H1 (cell line): ENCODE results near the gene CYB5R3. TPM values are rescaled to one million over a fixed set of nuclear protein-coding genes. Genes with fewer than 3 reads are reported as not detected.

Experiments
- CTCF ChIA-PET: fragments of 300-600 bp; sonication (Branson Sonifier 250); formaldehyde crosslinking; loops from one replicate; lab custom pipeline; 2021; ENCODE audit not compliant: partially characterized antibody; lab: Charles Lee
- POLR2A ChIA-PET: fragments of 300-600 bp; sonication (Branson Sonifier 250); formaldehyde crosslinking; loops from one replicate; lab custom pipeline; 2021; ENCODE audit warnings: inconsistent platforms; ENCODE audit not compliant: partially characterized antibody; lab: Charles Lee
- DNase-seq, 2 experiments: peaks; one replicate each; pipeline versions ENCODE4 v3.0.0 to v3.0.0-alpha.2; 2010 to 2022; ENCODE audit warnings: low spot score in 2 of 2, low read depth in 1 of 2, mixed read lengths in 1 of 2
- FAIRE-seq: peaks from 2 replicates; lab custom pipeline; 2011; peaks lifted over from hg19 to GRCh38; lab: Jason Lieb, UNC
- H2AFZ ChIP-seq: 2 replicates; pipeline ENCODE4 v1.8.1; 2012; ENCODE audit warnings: low read length, inconsistent platforms
- H2AK5ac ChIP-seq: 2 replicates; pipeline ENCODE4 v1.6.1; 2013; ENCODE audit warnings: low read depth, low read length
- H2BK120ac ChIP-seq: replicated peaks from 2 replicates; pipeline ENCODE3; 2013; ENCODE audit warnings: low read depth, low read length, inconsistent platforms
- H2BK12ac ChIP-seq: 2 replicates; pipeline ENCODE4 v1.6.1; 2013; ENCODE audit warnings: low read depth, low read length
- H2BK15ac ChIP-seq: 2 replicates; pipeline ENCODE4 v1.6.1; 2013; ENCODE audit warnings: low read length
- H2BK20ac ChIP-seq: 2 replicates; pipeline ENCODE4 v1.6.1; 2013; ENCODE audit warnings: low read length
- H2BK5ac ChIP-seq: 2 replicates; pipeline ENCODE4 v1.6.1; 2013; ENCODE audit warnings: low read depth, low read length
- H3K14ac ChIP-seq: 2 replicates; pipeline ENCODE4 v1.6.1; 2013; ENCODE audit warnings: inconsistent platforms; ENCODE audit not compliant: insufficient read length
- H3K18ac ChIP-seq: 2 replicates; pipeline ENCODE4 v1.6.1; 2013; ENCODE audit warnings: low read length; ENCODE audit errors: extremely low read depth
- H3K23ac ChIP-seq: 2 replicates; pipeline ENCODE4 v1.6.1; 2013; ENCODE audit warnings: inconsistent platforms; ENCODE audit not compliant: insufficient read length
- H3K23me2 ChIP-seq: 2 replicates; pipeline ENCODE4 v1.6.1; 2013; ENCODE audit warnings: low read depth, low read length
- H3K27ac ChIP-seq: 2 replicates; pipeline ENCODE4 v1.6.1; 2011; ENCODE audit warnings: low read depth, low read length, inconsistent platforms
- H3K27me3 ChIP-seq, 4 experiments: replicated peaks in 1 of 4; 1 replicate in 1 of 4; 2 replicates in 3 of 4; pipeline versions ENCODE4 v1.6.1 to v1.8.1; 2011 to 2013; ENCODE audit warnings: low read length in 3 of 4, mild to moderate bottlenecking in 3 of 4, inconsistent platforms in 2 of 4, mixed read lengths in 2 of 4, moderate library complexity in 1 of 4; ENCODE audit not compliant: control insufficient read depth in 3 of 4, insufficient read depth in 3 of 4; ENCODE audit errors: extremely low read depth in 1 of 4
- H3K36me3 ChIP-seq, 4 experiments: 2 replicates each; pipeline versions ENCODE4 v1.6.1 to v1.8.1; 2011 to 2013; ENCODE audit warnings: mild to moderate bottlenecking in 4 of 4, low read length in 3 of 4, moderate library complexity in 2 of 4, control low read depth in 1 of 4, inconsistent platforms in 1 of 4; ENCODE audit not compliant: insufficient read depth in 4 of 4, control insufficient read depth in 2 of 4
- H3K4ac ChIP-seq: replicated peaks from 2 replicates; pipeline ENCODE3; 2013; ENCODE audit warnings: low read length, low read depth, mixed read lengths, inconsistent platforms; ENCODE audit not compliant: insufficient read length
- H3K4me1 ChIP-seq, 4 experiments: replicated peaks in 1 of 4; 1 replicate in 1 of 4; 2 replicates in 3 of 4; pipeline versions ENCODE4 v1.6.1 to v1.8.1; 2011 to 2013; ENCODE audit warnings: low read length in 3 of 4, inconsistent platforms in 2 of 4, mixed read lengths in 1 of 4; ENCODE audit not compliant: insufficient read depth in 4 of 4, control insufficient read depth in 3 of 4
- H3K4me2 ChIP-seq, 2 experiments: 2 replicates each; pipeline versions ENCODE4 v1.6.1 to v1.8.1; 2011 to 2013; ENCODE audit warnings: low read depth in 2 of 2, low read length in 2 of 2, control low read depth in 1 of 2, inconsistent platforms in 1 of 2, mild to moderate bottlenecking in 1 of 2; ENCODE audit not compliant: insufficient read depth in 1 of 2
- H3K4me3 ChIP-seq, 4 experiments: fragments of 200-600, 300-600 bp in 1 of 4; sonication (generic), shearing (Covaris generic), sonication (Bioruptor Twin) in 1 of 4; 2 replicates each; pipeline versions ENCODE4 v1.5.1 to v1.8.1; 2011 to 2016; ENCODE audit warnings: low read length in 4 of 4, low read depth in 3 of 4, control low read depth in 2 of 4, inconsistent platforms in 2 of 4, mild to moderate bottlenecking in 2 of 4, mixed read lengths in 1 of 4, moderate library complexity in 1 of 4; ENCODE audit not compliant: insufficient read depth in 2 of 4; ENCODE audit errors: extremely low read depth in 1 of 4
- H3K56ac ChIP-seq: replicated peaks from 2 replicates; pipeline ENCODE3; 2013; ENCODE audit warnings: low read depth, mild to moderate bottlenecking, mixed read lengths, low read length, inconsistent platforms; ENCODE audit not compliant: insufficient read length
- H3K79me1 ChIP-seq: 2 replicates; pipeline ENCODE4 v1.6.1; 2013; ENCODE audit warnings: low read depth, low read length, control low read depth
- H3K79me2 ChIP-seq, 2 experiments: 2 replicates each; pipeline versions ENCODE4 v1.6.1 to v1.8.1; 2012 to 2013; ENCODE audit warnings: low read length in 2 of 2, mild to moderate bottlenecking in 2 of 2, inconsistent platforms in 1 of 2; ENCODE audit not compliant: insufficient read depth in 2 of 2, control insufficient read depth in 1 of 2
- H3K9ac ChIP-seq, 4 experiments: replicated peaks in 1 of 4; 1 replicate in 1 of 4; 2 replicates in 3 of 4; pipeline versions ENCODE4 v1.6.1 to v1.8.1; 2011 to 2013; ENCODE audit warnings: low read depth in 3 of 4, low read length in 3 of 4, control low read depth in 2 of 4, mild to moderate bottlenecking in 2 of 4, moderate library complexity in 2 of 4, inconsistent platforms in 1 of 4; ENCODE audit errors: extremely low read depth in 1 of 4
- H3K9me3 ChIP-seq, 2 experiments: 2 replicates each; pipeline versions ENCODE4 v1.6.1 to v1.8.1; 2012 to 2013; ENCODE audit warnings: mild to moderate bottlenecking in 2 of 2, moderate library complexity in 2 of 2, control low read depth in 1 of 2, inconsistent platforms in 1 of 2, low read depth in 1 of 2, low read length in 1 of 2, mixed read lengths in 1 of 2; ENCODE audit not compliant: insufficient read depth in 2 of 2
- H4K20me1 ChIP-seq, 2 experiments: replicated peaks in 1 of 2; 2 replicates each; pipeline versions ENCODE3 to v1.8.1; 2011 to 2013; ENCODE audit warnings: inconsistent platforms in 2 of 2, low read length in 2 of 2, mild to moderate bottlenecking in 1 of 2; ENCODE audit not compliant: insufficient read depth in 2 of 2, control insufficient read depth in 1 of 2
- H4K5ac ChIP-seq: 2 replicates; pipeline ENCODE4 v1.6.1; 2013; ENCODE audit warnings: low read length, low read depth, mixed read lengths, inconsistent platforms; ENCODE audit not compliant: insufficient read length
- H4K8ac ChIP-seq: 2 replicates; pipeline ENCODE4 v1.8.0; 2013; ENCODE audit warnings: mild to moderate bottlenecking, moderate library complexity, low read length, inconsistent platforms; ENCODE audit not compliant: insufficient read depth; ENCODE audit errors: extremely low read depth
- H4K91ac ChIP-seq: replicated peaks from 2 replicates; pipeline ENCODE3; 2013; ENCODE audit warnings: low read length, mixed read lengths, inconsistent platforms; ENCODE audit not compliant: insufficient read length
- BCL11A ChIP-seq, 2 experiments: IDR thresholded peaks; one replicate each; pipeline ENCODE4 v1.6.1; 2011; ENCODE audit warnings: low read depth in 2 of 2, low read length in 2 of 2, mild to moderate bottlenecking in 2 of 2
- GTF2F1 ChIP-seq: IDR thresholded peaks from 2 replicates; pipeline ENCODE4 v1.6.1; 2012; ENCODE audit warnings: low read depth, low read length, improper control_type of control experiment, borderline replicate concordance
- JUN ChIP-seq: IDR thresholded peaks from 2 replicates; pipeline ENCODE4 v1.6.1; 2011; ENCODE audit warnings: low read depth, mild to moderate bottlenecking, improper control_type of control experiment, low read length
- KDM1A ChIP-seq: fragments of 200-600, 300-600 bp; sonication (generic); IDR thresholded peaks from 2 replicates; pipeline ENCODE4 v1.7.1; 2016; ENCODE audit warnings: mild to moderate bottlenecking, low read length, borderline replicate concordance
- MAX ChIP-seq: IDR thresholded peaks from 2 replicates; pipeline ENCODE4 v1.6.1; 2012; ENCODE audit warnings: inconsistent platforms
- NRF1 ChIP-seq: IDR thresholded peaks from 2 replicates; pipeline ENCODE4 v1.6.1; 2011; ENCODE audit warnings: mild to moderate bottlenecking, low read depth, low read length, improper control_type of control experiment
- PHF8 ChIP-seq: fragments of 200-600 bp; sonication (generic); conservative IDR thresholded peaks from 2 replicates; pipeline ENCODE4 v1.7.1; 2012; ENCODE audit warnings: low read depth, mild to moderate bottlenecking, inconsistent platforms, low read length, moderate library complexity
- POU5F1 ChIP-seq: IDR thresholded peaks from 2 replicates; pipeline ENCODE4 v1.6.1; 2011; ENCODE audit warnings: low read depth, mild to moderate bottlenecking, low read length, moderate library complexity
- TAF1 ChIP-seq: IDR thresholded peaks from 2 replicates; pipeline ENCODE4 v1.6.1; 2011; ENCODE audit warnings: mild to moderate bottlenecking, low read depth, low read length
- ZNF274 ChIP-seq: IDR thresholded peaks from 2 replicates; pipeline ENCODE4 v1.7.0; 2012; ENCODE audit warnings: low read length, borderline replicate concordance; ENCODE audit errors: extremely low read depth
- WGBS, 2 experiments: shearing (Covaris generic) in 1 of 2; methylation state at CpG; one replicate each; pipeline versions ENCODE4 v1.1.6 to v1.1.7; 2013 to 2015; ENCODE audit warnings: low lambda C conversion rate in 2 of 2, mixed read lengths in 2 of 2, inconsistent platforms in 1 of 2, low coverage in 1 of 2, missing lambda C conversion rate in 1 of 2; ENCODE audit not compliant: insufficient replicate concordance in 2 of 2, insufficient coverage in 1 of 2, insufficient read length in 1 of 2; ENCODE audit errors: extremely low coverage in 1 of 2, missing lambda C conversion rate in 1 of 2; 5-methylcytosine and 5-hydroxymethylcytosine counted together
- polyA plus RNA-seq, 7 experiments: library from polyadenylated mRNA; depleted of rRNA in 3 of 7; stranded (reverse) in 5 of 7; unstranded in 2 of 7; fragments of >200 nt in 5 of 7; fragments of 200-250 nt in 2 of 7; gene quantifications; 1 replicate in 5 of 7; 2 replicates in 1 of 7; 4 replicates in 1 of 7; pipeline versions ENCODE4 v1.2.1 to v1.2.3, GENCODE V29; 2011 to 2013; ENCODE audit warnings: missing spikeins in 2 of 7, mixed read lengths in 2 of 7
- total RNA-seq: library from RNA; stranded (reverse); fragmentation: NEBNext Ultra II Directional; extraction: Animal tissue kit (Norgen Biotek cat#: 25700); gene quantifications from 2 replicates; pipeline ENCODE4 v1.2.1, GENCODE V29; 2021

CYB5R3 gene
- total and polyA plus RNA-seq, 2 of the 8 experiments (the other 6 are each of a cell fraction or from before 2014, with no cell fraction given): 75.3 to 113 TPM

- Histone ChIP-seq H3K18ac (no peak overlapping the region; the same call in 1 of the 2 replicates), H3K4me1 (peaks cover 5 to 9% (median 9%) of the 10 kb centered on the region in 4 experiments), H3K56ac (peak overlapping the region; percentile 70), H2BK120ac (peak overlapping the region; percentile 97), H2BK12ac (peak overlapping the region; percentile 46), H3K9me3 (no peaks in the 10 kb centered on the region), H3K4me3 (peak overlapping the region in 3 of 4 experiments; percentile 90 to 98 (median 98); a peak in 5 of 8 replicates), H3K36me3 (peaks cover 0 to 4% (median 2%) of the 10 kb centered on the region in 4 experiments; a peak in 4 of 8 replicates), H3K4ac (peak overlapping the region; percentile 97), H3K23me2 (peaks cover 6% of the 10 kb centered on the region; the same call in 1 of the 2 replicates), H4K91ac (no peak overlapping the region), H3K14ac (no peak overlapping the region), H3K9ac (peak overlapping the region in 3 of 4 experiments; percentile 90 to 98 (median 96); a peak in 6 of 7 replicates), H2AK5ac (peak overlapping the region; percentile 67; the same call in 1 of the 2 replicates), H4K8ac (peak overlapping the region; percentile 95; the same call in 1 of the 2 replicates), H3K79me2 (peaks cover 32 to 40% of the 10 kb centered on the region in 2 experiments), H2BK5ac (peak overlapping the region; percentile 100), H3K27ac (peak overlapping the region; percentile 98), H3K23ac (no peak overlapping the region), H2AFZ (no peak overlapping the region), H3K4me2 (peak overlapping the region; percentile 43 to 53), H2BK15ac (no peak overlapping the region), H4K5ac (no peak overlapping the region), H3K27me3 (no peaks in the 10 kb centered on the region), H4K20me1 (peaks cover 7 to 11% of the 10 kb centered on the region in 2 experiments), H3K79me1 (peaks cover 9% of the 10 kb centered on the region), H2BK20ac (no peak overlapping the region)
- CTCF ChIA-PET: interaction anchor here (0.8 to 1.3 kb wide), 3 partner anchors 34 to 205 kb away, joined by 3 read pairs; no protein-coding TSS in a partner anchor
- peak; percentile 84 to 97 for DNase-seq
- POLR2A ChIA-PET: interaction anchor here (0.7 to 13.9 kb wide), 90 partner anchors 10 to 1285 kb away, joined by 3 to 399 read pairs (median 4); partner anchors contain the start of genes A4GALT, ARFGAP3, ATP5MGL and CYB5R3
- WGBS, 2 experiments: 7% methylated on average over 35 of the region's 35 CpGs; no CpG with 5 or more reads in 1 of the 2 experiments
- FAIRE-seq: peak; percentile 81
- TF ChIP-seq POU5F1 (0 out of 2 replicates have a peak, but pooled peaks have one; percentile 44), KDM1A (no peak; the same call in 1 of the 2 replicates), MAX (peak; percentile 44; the same call in 1 of the 2 replicates), TAF1 (no peak), GTF2F1 (peak; percentile 100), NRF1 (0 out of 2 replicates have a peak, but pooled peaks have one; percentile 18), JUN (0 out of 2 replicates have a peak, but pooled peaks have one; percentile 7), PHF8 (peak; percentile 17; the same call in 1 of the 2 replicates), ZNF274 (no peak), BCL11A (IDR thresholded peaks at IDR 0.05; ENCODE audit: low read depth in 2 of 2, low read length in 2 of 2) (peak in 1 of 2 experiments; percentile 77)
Observed at GRCh38 chr22:42615092-42615859, 33.9 kb downstream of the CYB5R3 start.
